Measurements from ENCODE around the gene MS4A5. TPM values are rescaled to one million over a fixed set of nuclear protein-coding genes. Genes with fewer than 3 reads are reported as not detected.
A peak's percentile ranks its signal among the peaks of the same experiment; 100 is the strongest.

The MS4A5 gene
- total RNA-seq, 1 donor from 2014 or later, result not detected

DNA sequence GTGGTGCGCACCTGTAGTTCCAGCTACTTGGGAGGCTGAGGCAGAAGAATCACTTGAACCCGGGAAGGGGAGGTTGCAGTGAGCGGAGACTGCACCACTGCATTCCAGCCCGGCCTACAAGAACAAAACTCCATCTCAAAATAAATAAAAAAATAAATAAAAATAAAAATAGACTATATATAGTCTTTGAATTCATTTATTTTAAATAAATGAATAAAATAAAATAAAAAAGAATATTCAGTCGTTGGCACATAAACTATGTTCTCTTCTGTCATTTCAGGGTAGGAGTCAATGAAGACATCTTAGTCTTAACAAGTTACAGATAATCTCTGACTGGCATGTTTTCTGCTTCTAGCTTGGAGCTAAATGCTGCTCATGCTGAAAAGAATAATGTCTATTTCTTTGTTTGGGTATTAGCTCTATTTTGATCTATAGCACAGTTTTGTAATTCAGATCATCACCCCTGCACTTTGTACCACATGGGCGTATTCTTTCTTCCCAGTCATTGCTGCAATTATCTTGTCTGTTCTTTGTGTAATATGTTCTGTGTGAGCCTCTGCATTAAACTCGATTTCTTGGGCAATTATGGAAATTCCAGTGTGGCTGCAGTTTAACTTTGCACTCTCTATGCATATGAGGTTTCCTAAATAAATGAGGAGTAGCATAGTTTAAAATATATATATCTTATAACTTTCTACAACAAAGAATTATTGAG, 34.5 kb upstream of the MS4A5 start:
- Histone ChIP-seq H3K27ac (peak overlapping the region; percentile 0), H3K36me3 (no peaks in the 10 kb centered on the region), H3K9me3 (no peaks in the 10 kb centered on the region), H3K27me3 (ENCODE audit: low read depth) (no peaks in the 10 kb centered on the region), H3K4me1 (peaks cover 11% of the 10 kb centered on the region), H3K4me3 (no peak overlapping the region)
- intact Hi-C loops (cut with DNase I), result no loop called here
- no peak for TF ChIP-seq CTCF (IDR thresholded peaks at IDR 0.05)
- DNase-seq, result no peak
- peak; percentile 29 to 48 for ATAC-seq

DNA sequence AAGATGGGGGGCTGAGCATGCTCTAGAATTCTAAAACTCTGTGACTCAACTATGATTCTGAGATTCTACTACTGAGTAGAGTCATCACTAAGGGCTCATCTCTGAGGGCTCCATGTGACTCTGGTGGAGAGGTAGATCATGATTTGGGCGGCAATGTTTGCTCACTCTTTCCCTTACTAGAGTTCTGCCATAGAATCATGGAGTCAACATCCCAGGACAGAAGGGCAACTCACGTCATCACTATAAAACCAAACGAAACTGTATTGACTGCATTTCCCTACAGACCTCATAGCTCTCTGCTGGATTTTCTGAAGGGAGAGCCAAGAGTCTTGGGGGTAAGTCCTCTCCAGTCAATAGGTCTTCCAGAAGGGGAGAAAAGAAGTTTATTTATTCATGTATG, 33.0 kb upstream of the MS4A5 start, which contains the start of gene MS4A14:
TSS of gene MS4A14 (plus strand) at position 78 of the 400 bp plus-strand sequence. CDS start at position 198, 120 bp downstream.
- intact Hi-C loops (cut with DNase I), result no loop called here
- H3K9me3 ChIP-seq, result no peaks in the 10 kb centered on the region
- peaks cover 5% of the 10 kb centered on the region for H3K4me1 ChIP-seq
- no peaks in the 10 kb centered on the region for H3K27me3 ChIP-seq (ENCODE audit: low read depth)
- no peak for TF ChIP-seq CTCF (IDR thresholded peaks at IDR 0.05)
- H3K27ac ChIP-seq, result peak within 1 kb of the TSS; percentile 11
- H3K36me3 ChIP-seq, result no peaks in the 10 kb centered on the region
- peak; percentile 41 to 52 for ATAC-seq
- DNase-seq, result no peak
- H3K4me3 ChIP-seq, result no peak within 1 kb of the TSS

DNA sequence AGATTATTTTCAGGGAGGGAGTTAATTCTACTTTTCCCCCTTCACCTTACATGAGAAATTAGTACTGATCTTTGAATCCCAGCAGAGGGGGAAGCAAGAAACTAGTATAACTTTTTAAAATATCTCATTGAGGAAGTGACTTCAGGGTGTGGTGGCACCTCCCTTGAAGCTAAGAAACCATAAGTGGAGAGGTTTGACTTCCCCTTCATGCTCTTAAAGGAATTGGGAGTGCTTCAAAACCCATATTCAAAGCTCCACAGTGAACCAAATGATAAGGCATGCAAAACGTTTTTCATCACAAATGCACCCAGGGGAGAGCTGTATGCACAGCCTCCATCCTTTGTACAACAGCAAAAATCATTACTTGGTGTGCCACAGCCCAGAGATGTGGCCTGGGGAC, 32.6 kb upstream of the MS4A5 start:
- H3K9me3 ChIP-seq, result no peaks in the 10 kb centered on the region
- ATAC-seq (peak; percentile 64 to 69), DNase-seq (no peak)
- no peaks in the 10 kb centered on the region for H3K36me3 ChIP-seq
- intact Hi-C loops (cut with DNase I), result no loop called here
- H3K4me3 ChIP-seq, result no peak overlapping the region
- peak overlapping the region; percentile 11 for H3K27ac ChIP-seq
- no peak for TF ChIP-seq CTCF (IDR thresholded peaks at IDR 0.05)
- no peaks in the 10 kb centered on the region for H3K27me3 ChIP-seq (ENCODE audit: low read depth)
- H3K4me1 ChIP-seq, result peaks cover 5% of the 10 kb centered on the region

GRCh38 chr11:60420015-60420414, 9.4 kb upstream of the MS4A5 start:
- no peak for TF ChIP-seq CTCF (IDR thresholded peaks at IDR 0.05)
- Histone ChIP-seq H3K4me3 (no peak overlapping the region), H3K36me3 (no peaks in the 10 kb centered on the region), H3K27ac (no peak overlapping the region), H3K4me1 (no peaks in the 10 kb centered on the region), H3K9me3 (peaks cover 9% of the 10 kb centered on the region), H3K27me3 (ENCODE audit: low read depth) (no peaks in the 10 kb centered on the region)
- intact Hi-C loops (cut with DNase I), result no loop called here
- DNase-seq (no peak), ATAC-seq (no peak)

GRCh38 chr11:60422609-60423008, 6.8 kb upstream of the MS4A5 start:
- ATAC-seq (no peak), DNase-seq (no peak)
- no peaks in the 10 kb centered on the region for H3K36me3 ChIP-seq
- H3K9me3 ChIP-seq, result peaks cover 9% of the 10 kb centered on the region
- H3K4me3 ChIP-seq, result no peak overlapping the region
- no peak for TF ChIP-seq CTCF (IDR thresholded peaks at IDR 0.05)
- H3K27ac ChIP-seq, result no peak overlapping the region
- H3K27me3 ChIP-seq (ENCODE audit: low read depth), result no peaks in the 10 kb centered on the region
- no peaks in the 10 kb centered on the region for H3K4me1 ChIP-seq
- intact Hi-C loops (cut with DNase I), result no loop called here

Measured in lower lobe of right lung (tissue), 2 donors.